NCI-H82 treated with DMSO at 0.1 percent for 48 hours (cell line): ENCODE results near the gene ARHGAP40.

Source experiments
- DNase-seq: peaks from one replicate; lab custom pipeline; 2025; ENCODE audit not compliant: unreplicated experiment; lab: John Stamatoyannopoulos, UW

Gene ARHGAP40

DNA sequence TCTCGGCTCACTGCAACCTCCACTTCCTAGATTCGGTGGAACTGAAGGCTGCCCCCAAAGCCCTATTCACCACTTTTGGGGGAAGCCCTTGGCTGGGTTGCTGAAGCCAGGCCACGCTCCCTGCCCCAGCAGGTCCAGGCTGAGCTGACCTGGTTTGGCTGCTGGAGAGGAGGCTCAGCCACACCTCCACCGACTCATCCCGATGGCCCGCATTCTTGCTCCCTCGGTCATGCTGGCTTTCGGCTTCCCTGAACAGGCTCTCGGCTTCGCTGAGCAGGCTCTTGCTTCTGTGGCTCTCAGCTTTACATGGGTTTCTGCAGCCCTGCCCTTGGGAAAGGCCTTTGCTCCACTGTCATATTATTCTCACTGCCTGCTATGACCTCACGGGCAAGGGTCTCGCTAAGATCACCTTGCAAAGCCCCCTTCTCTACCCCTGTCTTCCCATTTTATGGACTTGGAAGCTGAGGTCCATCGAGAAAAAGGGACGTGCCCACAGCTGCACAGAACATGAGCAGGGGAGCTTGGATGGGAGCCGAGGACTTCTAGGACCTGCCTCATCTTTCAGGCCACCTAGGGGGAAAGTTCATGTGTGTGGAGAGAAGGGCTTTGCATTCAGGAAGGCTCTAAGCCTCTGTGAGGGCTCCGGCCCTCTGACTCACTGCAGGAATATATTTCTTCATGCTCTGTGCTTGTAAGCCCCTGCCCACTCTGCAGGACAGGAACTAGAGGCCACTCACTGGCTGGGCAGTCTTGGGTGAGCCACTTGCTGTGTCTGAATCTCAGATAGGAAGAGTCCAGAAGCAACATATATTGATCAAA lies 15.6 kb downstream of the ARHGAP40 start:
- DNase-seq = no peak

DNA sequence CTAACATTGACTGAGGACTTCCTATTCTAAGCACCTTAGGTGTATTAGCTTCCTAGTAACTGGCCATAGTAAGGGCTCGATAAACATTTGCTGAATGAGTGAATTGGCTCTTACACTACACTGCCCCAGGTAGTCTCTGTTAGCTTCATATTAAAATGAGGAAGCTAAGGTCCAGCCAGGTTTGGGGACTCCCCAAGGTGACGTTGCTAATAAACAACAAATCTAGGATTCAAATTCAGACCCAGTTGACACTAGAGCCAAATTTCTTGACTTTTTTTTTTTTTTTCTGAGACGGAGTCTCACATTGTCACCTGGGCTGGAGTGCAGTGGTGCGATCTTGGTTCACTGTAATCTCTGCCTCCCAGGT lies 16.2 kb downstream of the ARHGAP40 start:
- DNase-seq = no peak

DNA sequence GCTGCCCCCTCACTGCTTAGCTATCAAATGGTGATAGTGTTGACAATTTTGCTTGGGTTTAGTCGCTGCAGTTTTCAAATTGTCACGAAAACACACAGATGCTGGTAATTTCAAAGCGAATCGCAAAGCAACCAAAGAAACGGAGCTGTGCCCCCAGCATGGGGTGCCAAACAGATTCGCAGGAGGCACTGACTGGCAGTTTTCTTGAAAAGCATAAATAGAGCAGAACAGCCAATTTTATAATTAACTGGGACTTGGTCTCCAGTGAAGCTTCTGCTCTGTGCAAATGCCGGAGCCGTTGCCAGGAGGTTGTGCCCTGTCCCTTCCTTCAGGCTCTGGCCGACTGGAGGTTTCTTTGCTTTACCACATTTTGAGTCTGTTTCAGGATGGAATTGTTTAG lies 18.8 kb downstream of the ARHGAP40 start:
- no peak for DNase-seq

DNA sequence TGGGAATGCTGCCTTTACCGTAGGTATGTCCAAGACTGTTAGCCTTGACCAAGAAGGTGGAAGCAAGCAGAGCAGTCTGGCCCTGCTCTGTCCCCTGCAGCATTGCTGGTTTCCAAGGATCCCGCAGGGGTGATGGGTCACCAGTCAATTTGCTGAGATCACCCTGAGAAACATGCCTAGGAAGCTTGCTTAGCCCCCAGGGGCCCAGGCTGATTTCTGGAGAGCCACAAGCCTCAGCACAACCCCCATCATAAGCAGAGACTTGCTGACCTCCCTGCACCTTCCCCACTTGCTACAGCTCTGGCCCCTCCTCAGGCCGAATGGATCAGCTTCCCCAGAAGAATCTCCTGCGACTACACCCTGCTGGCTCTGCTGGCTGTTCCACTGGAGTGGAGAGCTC lies 21.5 kb downstream of the ARHGAP40 start:
- no peak for DNase-seq

DNA sequence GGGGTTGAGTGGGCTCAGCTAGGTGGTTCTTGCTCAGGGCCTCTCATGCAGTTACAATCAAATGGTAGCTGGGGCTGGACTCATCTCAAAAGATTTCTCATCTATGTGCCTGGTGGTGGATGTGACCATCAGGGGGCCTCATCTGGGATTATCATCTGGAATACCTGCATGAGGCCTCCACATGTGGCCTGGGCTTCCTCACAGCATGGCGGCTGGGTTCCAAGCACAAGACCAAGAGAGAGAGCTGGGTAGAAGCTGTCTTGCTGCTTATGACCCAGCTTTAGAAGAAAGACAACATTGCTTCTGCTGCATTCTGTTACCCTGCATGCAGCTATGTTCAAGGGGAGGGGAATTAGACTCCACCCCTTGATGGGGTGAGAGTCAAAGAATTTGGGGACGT lies 22.5 kb downstream of the ARHGAP40 start:
- no peak for DNase-seq

DNA sequence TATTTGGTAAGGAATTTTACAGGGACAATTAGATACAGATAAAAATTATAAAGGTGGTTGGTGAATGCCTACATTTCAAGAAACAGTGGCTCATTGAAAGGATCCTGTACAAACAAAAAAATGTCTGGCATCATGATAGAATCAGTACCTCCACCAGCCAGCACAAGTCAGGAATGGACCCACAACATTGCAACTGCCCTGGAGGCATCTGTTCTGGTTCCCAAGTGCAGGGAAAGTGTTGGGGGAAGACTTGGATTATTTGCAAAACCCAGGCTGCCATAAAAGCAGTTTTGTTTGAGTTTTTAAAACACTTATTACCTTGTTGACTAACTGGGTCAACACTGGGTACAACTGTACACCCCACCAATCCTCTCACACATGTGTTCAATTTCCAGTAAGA lies 24.3 kb downstream of the ARHGAP40 start:
- DNase-seq = no peak

DNA sequence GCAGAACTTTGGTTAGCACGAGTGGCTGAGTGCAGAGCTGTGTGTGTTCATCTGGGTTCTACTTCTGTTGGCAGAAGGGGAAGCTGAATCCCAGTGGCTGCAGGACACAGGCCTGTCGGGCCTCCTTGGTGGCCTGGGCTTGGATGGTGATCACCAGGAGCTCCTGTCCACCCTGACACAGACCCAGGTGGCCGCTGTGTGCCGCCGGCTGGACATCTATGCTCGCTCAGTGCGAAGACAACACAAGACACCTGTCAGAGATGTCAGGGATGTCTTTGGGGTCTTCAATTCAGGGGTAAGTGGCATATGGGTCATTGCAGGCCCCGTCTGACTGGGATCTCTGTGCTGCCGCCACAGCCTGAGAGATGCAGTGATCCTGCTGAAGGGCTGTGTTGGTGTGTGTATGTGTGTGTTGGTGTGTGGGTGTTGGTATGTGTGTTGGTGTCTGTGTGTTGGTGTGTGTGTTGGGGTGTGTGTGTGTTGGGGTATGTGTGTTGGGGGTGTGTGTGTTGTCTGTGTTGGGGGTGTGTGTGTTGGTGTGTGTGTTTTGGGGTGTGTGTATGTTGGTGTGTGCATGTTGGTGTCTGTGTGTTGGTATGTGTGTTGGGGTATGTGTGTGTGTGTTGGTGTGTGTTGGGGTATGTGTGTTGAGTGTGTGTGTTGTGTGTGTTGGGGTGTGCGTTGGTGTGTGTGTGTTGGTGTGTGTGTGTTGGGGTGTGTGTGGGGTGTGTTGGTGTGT lies 25.5 kb downstream of the ARHGAP40 start:
- DNase-seq = no peak

DNA sequence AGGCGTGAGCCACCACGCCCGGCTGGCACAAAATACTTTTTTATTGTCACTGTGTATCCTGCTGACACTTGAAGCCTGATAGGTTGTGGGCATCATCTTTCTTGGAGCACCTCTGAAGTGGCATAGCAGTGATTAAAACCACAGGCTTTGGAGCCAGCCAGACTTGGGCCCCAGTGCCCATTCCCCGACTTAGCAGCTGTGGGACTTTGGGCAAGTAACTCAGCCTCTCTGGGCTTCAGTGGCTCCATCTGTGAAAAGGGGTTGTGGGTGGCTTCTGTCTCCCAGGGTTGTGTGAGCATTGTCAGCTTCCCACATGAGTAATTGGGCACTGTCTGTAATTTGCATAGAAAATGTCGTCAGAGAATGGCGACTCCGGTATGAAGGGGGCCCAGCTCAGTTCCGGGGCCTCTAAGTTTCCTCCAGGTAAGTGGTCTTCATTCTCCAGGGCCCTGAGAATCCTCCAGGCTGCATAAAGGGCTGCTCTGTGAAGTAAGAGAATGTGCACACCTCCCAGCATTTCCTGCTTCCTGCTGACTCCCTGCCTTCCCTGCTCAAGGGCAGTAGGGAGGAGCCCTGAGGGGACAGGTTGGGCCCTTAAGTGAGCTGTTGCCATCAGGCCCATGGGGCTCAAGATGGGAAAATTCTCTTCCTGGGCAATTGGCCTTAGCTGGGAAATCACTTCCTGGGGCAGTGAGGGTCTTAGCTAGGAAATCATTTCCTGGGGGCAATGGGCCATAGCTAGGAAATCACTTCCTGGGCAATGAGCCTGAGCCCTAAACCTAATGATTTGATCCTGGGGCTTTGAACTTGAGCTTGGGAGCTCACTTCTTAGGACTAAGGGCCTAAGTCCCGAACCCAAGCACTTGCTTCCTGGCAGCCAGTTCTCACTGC lies 27.2 kb downstream of the ARHGAP40 start:
- no peak for DNase-seq

DNA sequence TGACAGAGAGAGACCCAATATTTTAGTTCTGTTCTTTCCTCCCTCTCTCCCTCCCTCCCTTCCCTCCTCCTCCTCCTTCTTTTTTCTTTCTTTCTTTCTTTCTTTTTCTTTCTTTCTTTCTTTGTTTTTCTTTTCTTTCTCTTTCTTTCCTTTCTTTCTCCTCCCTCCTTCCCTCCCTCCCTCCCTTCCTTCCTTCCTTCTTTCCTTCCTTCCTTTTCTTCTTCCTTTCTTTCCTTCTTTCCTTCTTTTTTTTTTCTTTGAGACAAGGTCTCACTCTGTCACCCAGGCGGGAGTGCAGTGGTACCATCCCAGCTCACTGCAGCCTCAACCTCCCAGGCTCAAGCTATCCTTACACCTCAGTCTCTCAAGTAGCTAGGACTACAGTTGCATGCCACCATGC lies 28.4 kb downstream of the ARHGAP40 start:
- no peak for DNase-seq

DNA sequence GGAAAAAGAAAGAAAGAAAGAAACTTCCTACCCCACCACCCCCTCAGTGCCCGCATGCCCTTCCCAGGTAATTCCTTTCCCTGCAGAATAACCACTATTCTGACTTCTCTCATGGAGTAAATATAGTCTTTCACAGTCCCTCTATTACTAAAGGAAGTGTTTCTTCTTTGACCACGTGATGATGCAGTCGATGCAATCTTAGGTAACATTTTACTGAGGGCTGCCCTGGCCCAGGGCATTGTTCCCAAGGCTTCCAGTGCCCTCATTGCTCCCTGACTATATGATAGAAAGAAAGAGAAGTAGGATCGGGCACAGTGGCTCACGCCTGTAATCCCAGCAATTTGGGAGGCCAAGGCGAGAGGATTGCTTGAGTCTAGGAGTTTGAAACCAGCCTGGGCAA lies 29.1 kb downstream of the ARHGAP40 start:
- DNase-seq = no peak

DNA sequence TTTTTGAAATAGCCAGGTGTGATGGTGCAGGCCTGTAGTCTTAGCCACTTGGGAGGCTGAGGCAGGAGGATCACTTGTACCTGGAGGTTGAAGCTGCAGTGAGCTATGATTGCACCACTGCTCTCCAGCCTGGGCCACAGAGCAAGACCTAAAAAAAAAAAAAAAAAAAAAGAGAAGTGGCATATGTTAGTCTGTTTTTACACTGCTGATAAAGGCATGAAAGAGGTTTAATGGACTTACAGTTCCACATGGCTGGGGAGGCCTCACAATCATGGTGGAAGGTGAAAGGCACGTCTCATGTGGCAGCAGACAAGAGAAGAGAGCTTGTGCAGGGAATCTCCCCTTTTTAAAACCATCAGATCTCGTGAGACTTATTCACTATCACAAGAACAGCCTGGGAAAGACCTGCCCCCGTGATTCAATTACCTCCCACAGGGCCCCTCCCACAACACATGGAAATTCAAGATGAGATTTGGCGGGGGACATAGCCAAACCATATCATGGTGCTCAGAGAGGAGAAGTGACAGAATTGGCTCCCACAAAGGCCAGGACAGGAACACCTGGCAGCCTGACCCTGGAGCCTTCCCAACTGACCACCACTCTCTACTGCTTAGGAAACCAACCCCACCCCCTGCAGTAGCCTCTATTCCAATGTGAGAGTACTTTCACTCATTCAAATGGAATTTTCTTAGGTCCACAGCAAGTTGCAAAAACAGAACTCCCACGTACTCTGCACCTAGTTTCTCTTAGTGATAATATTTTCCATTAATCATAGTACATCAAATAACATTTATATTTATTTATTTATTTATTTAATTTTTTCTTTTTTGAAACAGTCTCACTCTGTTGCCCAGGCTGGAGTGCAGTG lies 29.8 kb downstream of the ARHGAP40 start:
- no peak for DNase-seq

DNA sequence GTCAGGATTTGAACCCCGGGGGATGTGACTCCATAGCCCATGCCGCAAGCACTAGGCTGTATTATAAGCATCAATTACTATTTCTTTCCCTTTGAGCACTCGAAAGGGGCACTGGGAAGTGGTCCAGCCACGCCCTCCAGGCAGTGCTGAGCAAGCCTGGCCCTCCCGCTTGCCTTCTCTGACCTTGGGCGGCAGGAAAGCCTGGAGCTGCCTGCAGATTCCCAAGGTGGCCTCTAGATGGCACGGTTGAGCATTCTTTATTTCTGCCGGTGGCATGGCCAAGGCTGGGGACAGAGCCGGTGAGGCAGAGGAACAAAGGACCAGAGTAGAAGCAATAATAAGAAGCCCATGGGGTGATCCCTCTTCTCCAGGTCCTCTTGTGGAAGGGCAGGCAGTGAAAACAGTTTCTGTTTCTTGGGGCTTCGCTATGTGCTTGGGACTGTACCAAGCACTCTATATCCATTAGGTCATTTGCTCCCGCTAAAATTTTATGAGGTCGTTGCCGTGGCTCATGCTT lies 32.0 kb downstream of the ARHGAP40 start:
- DNase-seq = peak; percentile 78

DNA sequence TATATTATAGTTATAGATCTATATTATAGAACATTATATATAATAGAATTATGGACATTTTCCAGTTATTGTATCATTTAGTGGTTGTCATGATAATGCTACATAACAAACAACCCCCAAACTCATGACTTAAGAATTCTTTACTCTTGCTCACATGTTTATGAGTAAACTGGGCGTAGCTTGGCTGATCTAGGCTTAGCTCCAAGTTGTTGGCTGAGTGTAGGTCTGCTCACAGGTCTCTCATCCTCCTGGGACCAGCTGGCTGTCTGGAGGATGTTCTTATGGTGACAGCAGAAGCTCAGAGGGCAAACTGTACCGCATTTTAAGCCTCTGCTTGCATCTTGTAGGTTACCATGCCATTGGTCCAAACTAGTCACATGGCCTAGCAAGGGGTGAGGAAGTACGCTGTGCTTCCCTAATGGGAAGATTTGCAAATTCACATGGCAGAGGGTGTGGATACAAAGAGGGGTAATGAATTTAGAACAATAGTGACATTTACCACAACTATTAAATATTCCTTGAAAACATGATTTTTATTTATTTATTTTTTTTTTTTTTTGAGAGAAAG lies 34.2 kb downstream of the ARHGAP40 start:
- DNase-seq = no peak

DNA sequence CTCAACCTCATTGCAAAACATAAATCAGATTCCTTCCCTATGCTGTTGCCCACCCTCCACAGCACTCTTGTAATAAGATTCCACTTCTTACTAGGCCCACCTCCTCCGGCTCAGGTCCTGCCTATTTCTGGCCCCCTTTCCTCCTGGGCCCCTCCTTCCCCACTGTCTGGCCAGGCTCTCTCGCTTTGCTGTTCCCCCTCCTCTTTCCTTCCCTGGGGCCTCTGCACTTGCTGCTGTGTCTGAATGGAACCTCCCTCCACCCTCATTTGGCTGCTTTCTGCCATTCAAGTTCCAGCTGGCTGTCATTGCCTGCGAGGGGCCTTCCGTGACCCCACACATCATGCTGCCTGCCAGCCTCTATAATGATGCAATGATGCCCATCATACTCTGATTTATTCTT lies 38.9 kb downstream of the ARHGAP40 start:
- DNase-seq = no peak

DNA sequence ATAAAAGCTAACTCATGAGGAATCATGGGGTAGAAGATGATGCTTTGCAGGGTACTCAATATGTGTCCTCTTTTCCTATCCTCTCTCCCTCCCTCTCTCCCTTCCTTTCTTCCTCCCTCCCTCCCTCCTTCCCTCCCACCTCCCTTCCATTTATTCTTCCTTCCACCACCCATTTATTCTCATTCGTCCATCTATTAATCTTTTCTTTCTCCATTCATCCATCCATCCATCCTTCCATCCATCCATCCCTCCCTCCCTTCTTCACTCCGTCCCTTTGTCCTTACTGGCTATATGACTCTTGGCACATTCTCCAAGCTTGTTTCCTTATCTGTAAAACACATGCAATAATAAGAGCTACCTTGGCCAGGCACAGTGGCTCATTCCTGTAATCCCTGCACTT lies 40.9 kb downstream of the ARHGAP40 start:
- no peak for DNase-seq

DNA sequence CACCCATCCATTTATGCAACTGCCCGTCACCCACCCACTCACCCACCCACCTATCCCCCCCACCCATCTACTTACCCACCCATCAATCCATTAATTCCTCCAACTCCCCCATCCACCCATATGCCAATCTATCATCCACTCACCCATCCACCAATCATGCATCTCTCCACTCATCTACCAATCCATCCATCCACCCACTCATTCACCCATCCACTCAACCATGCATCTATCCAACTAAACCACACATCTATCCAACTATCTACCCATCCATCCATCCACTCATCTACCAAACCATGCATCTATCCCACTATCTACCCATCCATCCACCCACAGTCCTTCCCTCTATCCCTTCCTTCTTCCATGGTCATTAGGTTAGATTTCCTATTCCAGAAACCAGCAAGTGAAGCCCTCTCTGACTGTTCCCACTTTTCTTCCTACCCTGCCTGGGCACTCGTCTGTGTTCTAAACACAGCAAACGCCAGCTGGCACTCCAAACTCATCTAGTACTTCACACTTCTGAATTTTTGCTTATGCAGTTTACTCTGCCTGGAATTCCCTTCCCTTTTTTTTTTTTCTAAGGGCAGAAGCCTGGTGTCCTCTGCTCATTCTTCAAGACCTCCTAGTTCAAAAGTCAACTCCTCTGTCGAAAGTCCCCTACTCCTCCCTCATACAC lies 43.1 kb downstream of the ARHGAP40 start:
- no peak for DNase-seq

DNA sequence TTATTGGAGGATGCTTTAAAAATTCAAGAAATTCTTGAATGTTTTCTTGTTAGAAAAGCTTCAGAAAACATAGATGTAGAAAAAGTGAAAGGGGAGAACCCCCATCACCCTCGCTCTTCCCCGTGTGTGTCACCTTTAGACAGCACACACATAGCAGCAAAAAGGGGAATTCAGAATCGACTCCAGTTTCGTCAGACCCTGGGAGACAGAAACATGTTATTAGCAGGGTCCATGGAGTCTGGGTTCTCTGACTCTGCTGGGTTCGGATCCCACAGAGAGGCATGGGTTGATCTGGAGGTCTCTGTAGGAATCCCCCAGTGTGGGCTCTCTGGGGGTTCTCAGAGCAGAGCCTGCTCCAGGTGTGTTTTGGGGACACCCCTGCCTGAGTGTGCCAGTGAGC lies 43.7 kb downstream of the ARHGAP40 start:
- DNase-seq = no peak

DNA sequence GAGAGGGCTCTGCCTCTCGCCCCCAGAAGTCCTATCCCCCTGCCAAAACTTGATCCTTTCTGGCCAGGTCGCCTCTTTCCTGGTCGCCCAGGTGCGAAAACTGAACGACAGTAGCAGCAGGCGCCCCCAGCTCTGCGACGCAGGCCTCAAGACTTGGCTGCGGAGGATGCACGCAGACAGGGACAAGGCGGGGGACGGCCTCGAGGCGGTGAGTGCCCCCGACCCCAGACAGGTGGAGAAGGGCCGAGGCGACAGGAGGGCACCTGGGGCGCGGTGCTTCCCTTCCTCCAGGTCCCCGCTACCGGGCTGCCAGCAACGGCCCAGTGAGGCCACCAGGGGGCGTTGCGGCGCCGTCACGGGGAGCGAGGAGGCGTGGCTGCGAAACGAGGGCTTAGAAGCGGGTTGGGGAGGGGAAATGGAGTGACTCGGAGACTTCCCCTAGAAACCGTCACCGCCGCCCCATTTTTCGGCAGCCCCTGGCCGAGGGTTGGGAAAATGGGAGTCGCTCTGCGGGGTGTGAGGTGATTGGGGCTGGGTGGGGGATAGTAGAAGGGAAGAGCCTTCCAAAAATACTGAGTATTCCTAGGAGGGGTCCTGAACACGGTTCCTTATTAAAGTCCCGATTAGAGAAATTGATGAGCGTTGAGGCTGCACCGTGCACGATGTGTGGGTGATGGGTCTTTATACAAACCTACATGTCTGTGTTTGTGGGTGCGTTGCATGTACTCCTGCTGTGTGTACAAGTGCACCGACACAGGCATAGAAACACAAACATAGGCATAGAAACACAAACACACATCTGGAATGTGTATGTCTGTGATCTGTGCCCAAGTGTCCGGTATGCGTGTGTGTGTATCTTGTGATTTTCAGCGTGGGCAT lies 44.6 kb downstream of the ARHGAP40 start:
- peak; percentile 44 for DNase-seq
